ENCODE results near the gene SMAD9.

- TF ChIP-seq, protein P1, sequence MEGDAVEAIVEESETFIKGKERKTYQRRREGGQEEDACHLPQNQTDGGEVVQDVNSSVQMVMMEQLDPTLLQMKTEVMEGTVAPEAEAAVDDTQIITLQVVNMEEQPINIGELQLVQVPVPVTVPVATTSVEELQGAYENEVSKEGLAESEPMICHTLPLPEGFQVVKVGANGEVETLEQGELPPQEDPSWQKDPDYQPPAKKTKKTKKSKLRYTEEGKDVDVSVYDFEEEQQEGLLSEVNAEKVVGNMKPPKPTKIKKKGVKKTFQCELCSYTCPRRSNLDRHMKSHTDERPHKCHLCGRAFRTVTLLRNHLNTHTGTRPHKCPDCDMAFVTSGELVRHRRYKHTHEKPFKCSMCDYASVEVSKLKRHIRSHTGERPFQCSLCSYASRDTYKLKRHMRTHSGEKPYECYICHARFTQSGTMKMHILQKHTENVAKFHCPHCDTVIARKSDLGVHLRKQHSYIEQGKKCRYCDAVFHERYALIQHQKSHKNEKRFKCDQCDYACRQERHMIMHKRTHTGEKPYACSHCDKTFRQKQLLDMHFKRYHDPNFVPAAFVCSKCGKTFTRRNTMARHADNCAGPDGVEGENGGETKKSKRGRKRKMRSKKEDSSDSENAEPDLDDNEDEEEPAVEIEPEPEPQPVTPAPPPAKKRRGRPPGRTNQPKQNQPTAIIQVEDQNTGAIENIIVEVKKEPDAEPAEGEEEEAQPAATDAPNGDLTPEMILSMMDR (IDR thresholded peaks at IDR 0.05; ENCODE audit: insufficient read depth, low read length, poor library complexity, severe bottlenecking), result no peak
- TF ChIP-seq EZH2phosphoT487 (conservative IDR thresholded peaks at IDR 0.05; ENCODE audit: low read length), result no peak
Measured at GRCh38 chr13:36866232-36866631, 53.8 kb downstream of the SMAD9 start.

Measured in SU-DHL-6 (cell line).